ENCODE data around the gene HS6ST3.

- TF ChIP-seq CTCF (IDR thresholded peaks at IDR 0.05; ENCODE audit: low read length) (no peak), EZH2 (IDR thresholded peaks at IDR 0.05; ENCODE audit: borderline replicate concordance, low read length) (no peak)
Observed at GRCh38 chr13:96403241-96403640, 313.3 kb downstream of the HS6ST3 start.

Measured in OCI-LY1 (cell line).